ENCODE measurements around the gene CCDC102B. TPM values are rescaled to one million over a fixed set of nuclear protein-coding genes. Genes with fewer than 3 reads are reported as not detected.

Gene CCDC102B
- total and polyA plus RNA-seq, 11 donors, result 3.0 to 16.1 (median 5.3) TPM

DNA sequence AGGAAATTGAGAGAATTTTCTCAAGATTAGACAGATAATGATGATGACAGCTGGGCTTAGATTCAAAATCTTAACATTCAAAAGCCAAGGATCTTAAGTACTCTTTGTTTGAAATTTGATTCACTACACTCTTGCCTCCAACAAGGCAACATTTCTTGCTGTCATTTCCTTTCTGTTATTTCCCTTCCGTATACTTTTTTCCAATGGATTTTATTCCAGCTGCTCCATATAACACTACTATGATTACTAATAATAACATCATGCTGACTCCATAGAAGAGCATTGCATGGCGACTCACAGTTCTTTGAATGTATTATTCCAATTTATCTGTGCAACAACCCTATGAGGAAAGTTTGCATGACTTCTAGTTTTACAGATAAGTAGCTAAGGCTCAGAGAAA, 33.9 kb upstream of the CCDC102B start:
- intact Hi-C loops (cut with DNase I), result no loop called here
- H3K4me1 ChIP-seq, result peaks cover 0 to 2% (median 0%) of the 10 kb centered on the region in 12 donors
- no peak overlapping the region for H3K27ac ChIP-seq
- ATAC-seq (no peak), DNase-seq (no peak)
- no peak overlapping the region for H3K4me3 ChIP-seq
- 68 to 72% (median 71%) methylated on average over 2 of the region's 2 CpGs for WGBS, 4 donors
- peaks cover 0 to 10% (median 0%) of the 10 kb centered on the region in 12 donors for H3K9me3 ChIP-seq
- TF ChIP-seq POLR2A (IDR thresholded peaks at IDR 0.05), result no peak
- no peaks in the 10 kb centered on the region for H3K27me3 ChIP-seq
- no peaks in the 10 kb centered on the region for H3K36me3 ChIP-seq

- TF ChIP-seq POLR2A (IDR thresholded peaks at IDR 0.05), result no peak
- TF ChIP-seq CTCF (IDR thresholded peaks at IDR 0.05), result no peak
- Histone ChIP-seq H3K27ac (no peak overlapping the region), H3K36me3 (no peaks in the 10 kb centered on the region), H3K9me3 (peaks cover 0 to 6% (median 0%) of the 10 kb centered on the region in 12 donors), H3K27me3 (no peaks in the 10 kb centered on the region), H3K4me1 (peaks cover 0 to 2% (median 0%) of the 10 kb centered on the region in 12 donors), H3K4me3 (no peak overlapping the region)
- DNase-seq (no peak), ATAC-seq (no peak)
- WGBS, 4 donors, result 83 to 90% (median 89%) methylated on average over 2 of the region's 2 CpGs
- intact Hi-C loops (cut with DNase I), result loop anchor here in 1 of 10 donors (1.0 kb wide), 1 partner anchor 8 kb away; no protein-coding TSS in a partner anchor
These were observed 31.4 kb upstream of the CCDC102B start for GRCh38 chr18:68766433-68766832.

- Histone ChIP-seq H3K4me3 (no peak overlapping the region), H3K4me1 (peaks cover 0 to 2% (median 0%) of the 10 kb centered on the region in 12 donors), H3K36me3 (no peaks in the 10 kb centered on the region), H3K9me3 (peaks cover 0 to 6% (median 0%) of the 10 kb centered on the region in 12 donors), H3K27ac (no peak overlapping the region), H3K27me3 (no peaks in the 10 kb centered on the region)
- TF ChIP-seq CTCF (IDR thresholded peaks at IDR 0.05), result no peak
- TF ChIP-seq POLR2A (IDR thresholded peaks at IDR 0.05), result no peak
- intact Hi-C loops (cut with DNase I), result no loop called here
- ATAC-seq (peak in 2 of 4 donors; percentile 70 to 78), DNase-seq (peak in 1 of 5 donors; percentile 47)
- WGBS, 4 donors, result 73 to 82% (median 77%) methylated on average over 3 of the region's 3 CpGs
These were observed 28.4 kb upstream of the CCDC102B start for GRCh38 chr18:68769461-68769860.

- no peak for ATAC-seq
- Histone ChIP-seq H3K36me3 (no peaks in the 10 kb centered on the region), H3K27ac (peak overlapping the region in 5 of 12 donors; percentile 9 to 27 (median 16)), H3K27me3 (no peaks in the 10 kb centered on the region), H3K4me3 (peak overlapping the region in 3 of 12 donors; percentile 10 to 22 (median 13)), H3K4me1 (peaks cover 0 to 2% (median 0%) of the 10 kb centered on the region in 12 donors), H3K9me3 (peaks cover 0 to 6% (median 0%) of the 10 kb centered on the region in 12 donors)
- no peak for DNase-seq
- TF ChIP-seq CTCF (IDR thresholded peaks at IDR 0.05) (no peak), POLR2A (IDR thresholded peaks at IDR 0.05) (no peak)
- intact Hi-C loops (cut with DNase I), result loop anchor here in 1 of 10 donors (10.0 kb wide), 1 partner anchor 53 kb away; no protein-coding TSS in a partner anchor
- 37 to 54% (median 44%) methylated on average over 2 of the region's 2 CpGs for WGBS, 4 donors
These were observed 25.6 kb upstream of the CCDC102B start for GRCh38 chr18:68772268-68772667.
